Adipose tissue (tissue), 3 donors: Measurements from ENCODE around the gene PEAK1. TPM values are rescaled to one million over a fixed set of nuclear protein-coding genes. Genes with fewer than 3 reads are reported as not detected.
"Not testable (repeated sequence)": the region's sequence is repeated elsewhere in the genome, so short reads cannot be mapped to it uniquely, and the experiment has no call there.

Source experiments
- H3K27ac ChIP-seq: one replicate; pipeline ENCODE4 v1.5.1; 2013; ENCODE audit warnings: low read depth, low read length
- WGBS, 3 donors: extraction: QIAGEN DNeasy Blood & Tissue Kit; methylation state at CpG; one replicate each; pipeline ENCODE4 v1.1.7; 2013; 5-methylcytosine and 5-hydroxymethylcytosine counted together
- polyA plus RNA-seq, 3 donors: library from polyadenylated mRNA; stranded (reverse); fragments of 200-250 nt; gene quantifications; one replicate each; pipeline ENCODE4 v1.2.3, GENCODE V29; 2013
- donor health status: healthy with polysubstance abuse.
- donor health status: Bipolar disorder and iron deficiency.
- donor health status: healthy.

The PEAK1 gene
- polyA plus RNA-seq, 3 donors: 2.3 to 9.5 (median 4.9) TPM

DNA sequence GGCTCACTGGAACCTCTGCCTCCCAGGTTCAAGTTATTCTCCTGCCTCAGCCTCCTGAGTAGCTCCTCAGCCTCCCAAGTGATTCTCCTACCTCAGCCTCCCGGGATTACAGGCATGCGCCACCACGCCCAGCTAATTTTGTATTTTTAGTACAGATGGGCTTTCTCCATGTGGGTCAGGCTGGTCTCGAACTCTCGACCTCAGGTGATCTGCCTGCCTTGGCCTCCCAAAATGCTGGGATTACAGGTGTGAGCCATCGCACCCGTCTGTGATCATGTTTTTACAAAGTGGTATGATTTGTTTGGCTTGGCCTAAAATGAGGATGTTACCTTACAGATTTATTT lies 9.8 kb downstream of the PEAK1 start:
- not testable (repeated sequence) for H3K27ac ChIP-seq
- 86 to 97% (median 96%) methylated on average over 7 of the region's 7 CpGs for WGBS, 3 donors

DNA sequence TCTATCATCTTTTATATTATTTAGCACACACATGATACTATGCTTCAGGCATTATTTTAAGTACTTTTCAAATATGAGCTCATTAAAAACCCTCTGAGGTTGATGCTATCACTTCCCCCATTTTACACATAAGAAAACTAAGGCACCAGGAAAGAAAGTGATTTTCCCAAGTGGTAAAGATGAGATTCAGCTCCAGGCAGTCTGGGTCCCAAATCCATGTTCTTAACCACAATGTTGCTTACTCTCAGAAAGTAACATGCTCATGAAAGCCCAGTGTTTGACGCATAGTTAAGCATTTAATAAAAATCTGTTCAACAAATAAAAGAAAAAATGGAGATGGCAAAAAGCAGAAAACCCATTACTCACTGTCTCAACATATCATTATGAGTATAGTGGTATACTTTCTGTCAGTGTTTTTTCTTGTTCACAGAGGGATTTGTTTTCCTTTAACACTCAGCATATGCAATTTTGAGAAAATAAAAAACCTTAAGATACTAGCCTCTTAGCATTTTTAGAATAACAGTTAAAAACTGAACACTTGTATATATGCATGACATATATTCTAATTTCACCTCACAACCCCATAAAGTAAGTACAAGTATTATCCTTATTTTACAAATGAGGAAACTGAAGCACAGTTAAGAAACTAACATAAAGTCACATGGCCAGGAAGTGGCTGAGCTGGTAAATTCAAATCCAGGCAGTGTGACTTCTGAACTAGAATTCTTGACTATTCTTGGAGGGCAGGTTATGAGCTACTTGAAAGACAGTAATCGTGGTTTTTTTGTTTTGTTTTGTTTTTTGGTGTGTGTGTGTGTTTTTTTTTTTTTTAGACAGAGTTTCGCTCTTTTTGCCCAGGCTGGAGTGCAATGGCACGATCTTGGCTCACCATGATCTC lies 10.4 kb downstream of the PEAK1 start:
- no peak overlapping the region for H3K27ac ChIP-seq
- WGBS, 3 donors: 68 to 75% (median 74%) methylated on average over 4 of the region's 4 CpGs

DNA sequence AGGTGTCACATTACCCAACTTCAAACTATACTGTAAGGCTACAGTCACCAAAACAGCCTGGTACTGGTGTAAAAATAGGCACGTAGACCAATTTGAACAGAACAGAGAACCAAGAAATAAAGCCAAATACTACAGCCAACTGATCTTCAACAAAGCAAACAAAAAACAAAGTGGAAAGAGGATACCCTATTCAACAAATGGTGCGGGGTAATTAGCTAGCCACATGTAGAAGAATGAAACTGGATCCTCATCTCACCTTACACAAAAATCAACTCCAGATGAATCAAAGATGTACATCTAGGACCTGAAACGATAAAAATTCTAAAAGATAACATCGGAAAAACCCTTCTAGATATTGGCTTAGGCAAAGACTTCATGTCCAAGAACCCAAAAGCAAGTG lies 13.1 kb downstream of the PEAK1 start:
- 88 to 97% (median 91%) methylated on average over 4 of the region's 4 CpGs for WGBS, 3 donors
- no peak overlapping the region for H3K27ac ChIP-seq

DNA sequence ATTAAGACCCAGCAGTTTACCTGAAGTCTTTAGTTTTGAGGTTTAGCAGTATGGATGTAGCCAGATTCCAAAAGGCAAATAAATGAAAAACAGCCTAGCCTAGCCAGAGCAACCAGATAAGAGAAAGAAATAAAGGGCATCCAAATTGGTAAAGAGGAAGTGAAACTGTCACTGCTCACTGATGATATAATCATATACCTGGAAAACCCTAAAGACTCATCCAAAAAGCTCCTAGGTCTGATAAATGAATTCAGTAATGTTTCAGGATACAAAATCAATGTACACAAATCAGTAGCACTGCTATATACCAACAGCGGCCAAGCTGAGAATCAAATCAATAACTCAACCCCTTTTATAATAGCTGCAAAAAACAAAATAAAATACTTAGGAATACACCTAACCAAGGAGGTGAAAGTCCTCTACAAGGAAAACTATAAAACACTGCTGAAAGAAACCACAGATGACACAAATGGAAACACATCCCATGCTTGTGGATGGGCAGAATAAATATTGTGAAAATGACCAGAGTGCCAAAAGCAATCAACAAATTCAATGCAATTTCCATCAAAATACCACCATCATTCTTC lies 13.6 kb downstream of the PEAK1 start:
- not testable (repeated sequence) for H3K27ac ChIP-seq
- 81 to 99% (median 95%) methylated on average over 1 of the region's 1 CpG for WGBS, 3 donors

DNA sequence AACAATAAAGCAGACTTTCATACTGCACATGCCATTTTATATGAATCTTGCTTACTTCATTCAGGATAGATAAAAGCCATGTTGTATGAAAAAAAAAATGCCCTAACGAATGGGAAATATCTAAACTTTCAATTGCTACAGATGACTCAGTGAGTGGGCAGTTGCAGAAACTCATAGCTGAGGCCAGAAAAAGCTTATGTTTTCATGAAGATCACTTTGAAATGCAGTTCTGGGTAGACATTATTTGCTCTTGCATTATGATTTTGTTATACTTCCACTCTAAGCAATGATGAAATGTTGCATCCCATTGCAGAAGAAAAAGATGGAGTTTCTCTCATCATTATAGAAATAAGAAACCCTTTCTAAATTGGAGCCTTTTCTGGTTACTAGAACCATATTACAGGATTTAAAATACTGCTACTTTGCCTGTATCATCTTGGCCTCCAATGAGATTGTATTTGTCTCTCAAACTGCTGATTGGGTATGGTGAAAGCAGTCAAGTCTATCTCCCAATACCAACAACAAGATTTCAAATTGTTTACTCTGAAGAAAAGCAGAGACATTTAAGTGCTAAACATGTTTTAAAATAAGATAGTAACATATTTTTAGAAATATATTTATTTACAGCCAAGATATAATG lies 17.0 kb downstream of the PEAK1 start:
- H3K27ac ChIP-seq: no peak overlapping the region
- WGBS, 3 donors: 36 to 45% (median 37%) methylated on average over 1 of the region's 1 CpG

DNA sequence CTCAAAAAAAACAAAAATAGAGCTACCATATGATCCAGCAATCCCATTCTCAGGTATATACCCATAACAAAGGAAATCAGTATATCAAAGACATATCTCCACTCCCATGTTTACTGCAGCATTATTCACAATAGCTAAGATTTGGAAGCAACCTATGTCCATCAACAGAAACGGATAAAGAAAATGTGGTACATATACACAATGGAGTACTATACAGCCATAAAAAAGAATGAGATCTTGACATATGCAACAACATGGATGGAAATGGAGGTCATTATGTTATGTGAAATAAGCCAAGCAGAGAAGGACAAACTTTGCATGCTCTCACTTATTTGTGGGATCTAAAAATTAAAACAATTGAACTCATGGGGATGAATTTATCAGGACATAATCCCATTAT lies 19.6 kb downstream of the PEAK1 start:
- 95 to 100% (median 96%) methylated on average over 1 of the region's 1 CpG for WGBS, 3 donors

DNA sequence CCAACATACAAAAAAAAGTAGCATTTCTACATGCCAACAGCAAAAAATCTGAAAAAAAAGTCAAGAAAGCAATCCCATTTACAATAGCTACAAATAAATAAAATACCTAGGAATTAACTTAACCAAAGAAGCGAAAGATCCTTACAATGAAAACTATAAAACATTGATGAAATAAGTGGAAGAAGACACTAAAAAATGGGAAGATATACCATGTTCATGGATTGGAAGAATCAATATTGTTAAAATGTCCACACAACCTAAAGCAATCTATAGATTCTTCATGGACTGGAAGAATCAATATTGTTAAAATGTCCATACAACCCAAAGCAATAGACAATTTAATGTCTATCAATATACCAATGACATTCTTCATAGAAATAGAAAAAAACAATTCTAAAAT lies 21.0 kb downstream of the PEAK1 start:
- no peak overlapping the region for H3K27ac ChIP-seq
- WGBS, 3 donors: 98 to 100% (median 99%) methylated on average over 1 of the region's 1 CpG

More for the DNA sequence above, 19.6 kb downstream of the PEAK1 start:
- no peak overlapping the region for H3K27ac ChIP-seq

DNA sequence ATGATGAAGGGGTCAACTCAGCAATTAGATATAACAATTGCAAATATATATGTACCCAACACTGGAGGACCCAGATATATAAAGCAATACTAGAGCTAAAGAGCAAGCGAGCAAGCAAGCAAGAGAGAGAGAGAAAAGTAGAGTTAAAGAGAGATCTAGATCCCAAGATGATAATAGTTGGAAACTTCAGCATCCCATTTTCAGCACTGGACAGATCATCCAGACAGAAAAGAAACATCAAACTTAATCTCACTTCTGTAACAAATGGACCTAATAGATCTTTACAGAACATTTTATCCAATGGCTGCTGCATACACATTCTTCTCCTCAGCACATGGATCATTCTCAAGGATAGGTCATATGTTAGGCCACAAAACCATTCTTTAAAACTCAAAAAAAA lies 23.2 kb downstream of the PEAK1 start:
- WGBS, 3 donors: 90 to 100% (median 100%) methylated on average over 1 of the region's 1 CpG
- H3K27ac ChIP-seq: no peak overlapping the region

DNA sequence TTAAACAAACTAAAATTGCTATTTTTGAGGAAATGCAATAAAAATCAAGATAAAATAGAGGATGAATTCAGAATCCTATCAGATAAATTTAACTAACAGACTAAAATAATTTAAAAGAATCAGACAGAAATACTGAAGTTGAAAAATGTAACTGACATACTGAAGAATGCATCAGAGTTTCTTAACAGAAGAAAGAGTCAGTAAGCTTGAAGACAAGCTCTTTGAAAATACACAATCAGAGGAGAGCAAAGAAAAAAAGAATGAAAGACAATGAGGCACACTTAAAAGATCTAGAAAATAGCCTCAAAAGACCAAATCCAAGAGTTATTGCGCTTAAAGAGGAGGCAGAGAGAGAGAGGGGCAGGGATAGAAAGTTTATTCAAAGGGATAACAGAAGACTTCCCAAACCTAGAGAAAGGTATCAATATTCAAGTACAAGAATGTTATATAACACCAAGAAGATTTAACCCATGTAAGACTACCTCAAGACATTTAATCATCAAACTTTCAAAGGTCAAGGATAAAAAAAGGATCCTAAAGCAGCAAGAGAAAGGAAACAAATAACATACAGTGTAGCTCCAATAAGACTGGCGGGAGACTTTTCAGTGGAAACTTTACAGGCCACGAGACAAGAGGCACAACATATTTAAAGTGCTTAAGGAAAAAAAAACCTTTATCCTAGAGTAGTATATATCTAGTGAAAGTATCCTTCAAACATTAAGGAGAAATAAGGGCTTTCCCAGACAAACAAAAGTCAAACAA lies 24.7 kb downstream of the PEAK1 start:
- H3K27ac ChIP-seq: no peak overlapping the region
- WGBS, 3 donors: 93 to 96% (median 96%) methylated on average over 3 of the region's 3 CpGs

DNA sequence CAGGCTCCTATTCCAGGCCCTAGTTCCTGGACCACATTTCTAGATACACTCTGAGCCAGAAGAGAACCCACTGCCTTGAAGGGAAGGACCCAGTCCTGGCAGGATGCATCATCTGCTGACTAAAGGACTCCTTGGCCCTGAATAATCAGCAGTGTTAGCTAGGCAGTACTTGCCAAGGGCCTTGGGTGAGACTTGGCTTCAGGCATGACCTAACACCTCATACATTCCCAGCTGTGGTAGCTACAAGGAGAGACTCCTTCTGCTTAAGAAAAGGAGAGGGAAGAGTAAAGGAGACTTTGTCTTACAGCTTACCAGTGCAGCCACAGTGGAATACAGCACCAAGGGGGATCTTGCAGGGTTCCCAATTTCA lies 26.4 kb downstream of the PEAK1 start:
- no peak overlapping the region for H3K27ac ChIP-seq

DNA sequence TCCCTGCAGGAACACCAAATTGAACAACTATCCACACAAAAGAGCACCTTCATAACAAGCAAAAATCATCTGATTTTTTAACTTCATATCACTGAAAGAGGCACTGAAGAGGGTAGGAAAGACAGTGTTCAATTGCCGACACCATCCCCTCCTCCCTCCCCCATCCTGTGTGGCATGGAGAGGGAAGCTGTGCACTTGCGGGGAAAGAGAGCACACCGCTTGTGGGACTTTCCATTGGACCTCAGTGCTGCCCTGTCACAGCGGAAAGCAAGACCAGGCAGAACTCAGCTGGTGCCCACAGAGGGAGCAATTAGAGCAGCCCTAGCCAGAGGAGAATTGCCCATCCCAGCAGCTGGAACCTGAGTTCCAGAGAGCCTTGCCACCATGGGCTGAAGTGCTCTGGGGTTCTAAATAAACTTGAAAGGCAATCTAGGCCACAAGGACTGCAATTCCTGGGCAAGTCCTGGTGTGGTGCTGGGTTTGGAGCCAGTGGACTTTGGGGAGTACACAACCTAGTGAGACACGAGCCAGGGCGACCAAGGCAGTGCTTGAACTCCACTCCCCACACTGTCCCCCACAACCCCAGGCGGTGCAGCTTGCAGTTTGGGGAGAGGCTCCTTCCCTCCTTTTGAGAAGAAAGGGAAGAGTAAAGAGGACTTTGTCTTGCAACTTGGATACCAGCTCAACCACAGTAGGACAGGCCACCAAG lies 27.0 kb downstream of the PEAK1 start:
- no peak overlapping the region for H3K27ac ChIP-seq
- WGBS, 3 donors: 94 to 95% (median 95%) methylated on average over 7 of the region's 7 CpGs

DNA sequence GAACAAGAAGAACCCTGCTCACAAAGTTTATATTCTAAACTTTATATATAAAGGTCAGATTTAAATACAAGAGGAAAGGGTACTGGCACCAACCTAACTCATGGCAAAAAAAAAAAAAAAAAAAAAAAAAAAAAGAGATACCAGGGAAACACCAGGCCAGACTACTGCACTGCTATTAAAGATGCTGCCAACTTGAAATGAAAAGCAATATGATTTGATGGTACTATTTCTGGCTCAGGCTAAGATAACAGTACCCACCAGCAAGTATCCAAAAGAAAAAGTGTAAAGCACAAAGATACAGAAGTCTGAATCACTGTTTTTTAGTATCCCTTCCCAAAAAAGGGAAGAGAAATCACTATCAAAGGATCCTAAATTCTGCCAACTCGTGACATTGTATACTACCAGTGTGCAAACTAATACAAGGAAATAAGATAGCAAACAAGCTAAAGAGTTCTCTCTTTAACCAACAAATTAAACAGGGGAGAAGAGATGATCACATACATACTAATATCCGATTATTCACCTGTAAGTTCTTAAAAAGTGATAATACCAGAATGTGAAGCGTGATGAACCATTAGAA lies 28.4 kb downstream of the PEAK1 start:
- H3K27ac ChIP-seq: no peak overlapping the region
- 89 to 92% (median 90%) methylated on average over 3 of the region's 3 CpGs for WGBS, 3 donors

DNA sequence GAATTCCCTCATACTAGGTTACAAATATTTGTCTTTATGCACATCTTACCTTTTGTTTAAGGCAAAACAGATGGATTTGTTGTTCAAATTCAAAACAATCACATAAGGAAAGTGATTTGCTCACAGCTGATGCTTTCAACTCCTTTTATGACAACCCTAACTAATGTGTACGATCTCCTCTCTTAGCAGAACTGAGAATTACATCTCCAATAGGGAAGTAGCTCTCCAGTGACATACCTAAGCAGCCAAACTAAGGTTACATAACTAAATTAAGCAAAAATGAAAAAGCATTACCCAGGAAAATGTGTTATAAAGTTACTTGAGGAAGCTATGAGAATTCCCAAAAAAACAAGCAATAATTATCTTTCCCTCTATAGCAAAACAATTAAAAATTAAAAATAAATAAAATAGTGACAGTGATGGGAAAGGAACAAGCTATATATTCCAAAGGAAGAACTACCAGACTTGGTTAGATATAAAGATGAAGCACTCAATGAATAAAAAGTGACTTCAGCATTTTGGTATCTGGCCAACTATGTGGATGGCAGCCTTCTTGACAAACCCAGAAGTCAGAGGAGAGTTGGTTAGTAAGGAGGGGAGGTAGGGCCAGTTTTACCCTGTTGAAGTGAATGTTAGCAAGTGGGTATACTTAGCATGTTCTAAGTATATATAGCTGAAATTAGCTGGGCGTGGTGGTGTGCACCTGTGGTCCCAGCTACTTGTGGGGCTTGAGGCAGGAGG lies 32.4 kb downstream of the PEAK1 start:
- no peak overlapping the region for H3K27ac ChIP-seq
- 80 to 93% (median 81%) methylated on average over 2 of the region's 2 CpGs for WGBS, 3 donors

DNA sequence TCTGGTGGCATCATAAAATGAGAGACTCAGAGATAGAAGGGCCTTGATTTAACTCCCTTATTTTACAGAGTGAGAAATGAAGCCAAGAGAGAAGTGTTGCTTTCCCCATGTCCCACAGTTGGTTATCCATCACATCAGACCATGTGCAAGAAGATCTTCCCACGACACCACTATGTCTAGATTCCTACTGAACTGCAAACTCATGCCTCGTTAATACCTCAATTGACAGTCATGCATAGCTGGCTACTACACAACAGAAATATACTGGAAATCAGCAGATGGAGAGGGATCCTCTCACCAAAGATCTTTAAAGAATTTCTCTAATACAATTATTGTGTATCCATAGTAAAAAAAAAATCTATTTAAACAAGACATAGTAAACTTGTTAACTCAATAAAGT lies 33.3 kb downstream of the PEAK1 start:
- no peak overlapping the region for H3K27ac ChIP-seq
- WGBS, 3 donors: 87 to 93% (median 90%) methylated on average over 2 of the region's 2 CpGs

DNA sequence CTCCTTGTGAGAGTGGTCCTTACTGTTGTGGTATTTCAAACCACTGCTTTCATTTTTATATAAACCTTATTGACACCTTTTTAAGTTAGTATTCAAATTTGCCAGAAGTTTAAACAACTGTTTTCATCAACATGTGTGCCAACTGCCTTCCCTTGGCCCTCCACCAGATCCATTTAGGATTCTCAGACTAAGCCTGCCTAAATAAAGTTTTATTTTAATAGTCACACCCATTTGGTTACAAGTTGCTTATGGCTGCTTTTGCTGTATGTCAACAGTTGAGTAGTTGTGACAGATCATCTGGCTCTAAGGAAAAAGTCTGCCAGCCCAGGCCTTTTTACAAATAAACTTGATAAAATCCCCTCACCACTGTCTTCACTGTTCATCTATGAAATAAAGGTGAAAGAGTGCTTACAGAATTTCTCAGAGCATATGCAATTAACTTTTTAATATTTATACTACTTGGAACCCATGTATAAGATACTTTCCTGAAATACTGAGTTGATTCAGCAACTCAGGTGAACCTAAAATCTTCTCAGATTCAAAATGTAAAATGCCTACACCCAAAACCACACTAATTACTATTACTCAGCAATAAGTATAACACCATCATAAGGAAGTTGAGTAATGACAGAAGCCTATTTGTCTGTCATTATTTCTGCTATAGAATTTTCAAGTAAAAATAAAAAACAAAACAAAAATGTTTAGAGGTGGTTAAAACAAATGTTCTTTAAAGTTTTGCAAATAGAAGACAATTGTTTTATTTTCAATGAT lies 35.1 kb downstream of the PEAK1 start:
- H3K27ac ChIP-seq: no peak overlapping the region

DNA sequence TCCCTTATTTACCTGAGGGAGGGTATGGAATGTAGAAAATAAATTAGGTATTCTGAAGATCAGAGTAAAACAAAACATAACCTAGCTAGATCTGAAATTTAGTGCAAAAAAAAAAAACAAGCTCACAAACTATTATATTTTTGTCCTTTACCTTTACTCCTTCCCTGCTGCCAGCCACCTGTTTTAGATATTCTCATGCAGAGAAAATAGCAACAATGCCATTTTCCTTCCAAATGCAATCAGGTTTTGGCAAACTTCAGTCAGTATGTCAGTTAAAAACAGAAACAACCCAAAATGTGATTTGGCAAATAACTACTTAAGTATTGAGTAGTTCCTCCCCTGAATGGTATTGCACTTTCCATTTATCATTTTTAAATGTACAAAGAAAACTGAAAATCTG lies 35.8 kb downstream of the PEAK1 start:
- no peak overlapping the region for H3K27ac ChIP-seq

DNA sequence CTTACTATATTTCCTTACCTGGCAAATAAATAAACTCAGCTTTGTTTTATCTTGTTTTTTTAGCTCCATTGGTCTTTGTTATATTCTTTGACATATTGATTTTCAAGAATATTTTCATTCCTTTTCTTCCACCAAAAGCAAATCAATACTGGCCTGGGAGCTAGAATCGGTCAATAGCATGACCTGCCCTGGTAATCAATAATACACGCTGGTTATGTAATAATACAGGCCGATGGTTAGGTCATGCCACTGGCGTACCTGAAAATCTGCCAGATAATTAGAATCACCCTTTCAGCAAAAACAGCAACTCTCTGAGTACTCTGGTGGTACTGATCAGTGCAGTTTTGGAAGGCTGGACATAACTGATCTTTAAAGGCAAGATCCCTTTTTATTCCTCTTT lies 39.9 kb downstream of the PEAK1 start:
- H3K27ac ChIP-seq: no peak overlapping the region
- WGBS, 3 donors: 47 to 99% (median 97%) methylated on average over 4 of the region's 4 CpGs
